ENCODE data around the gene CTU2. TPM values are rescaled to one million over a fixed set of nuclear protein-coding genes. Genes with fewer than 3 reads are reported as not detected.

CTU2 gene
- total RNA-seq, 2 experiments from 2014 or later: 38.0 to 41.6 TPM

- CTCF ChIA-PET: interaction anchor here (1.0 to 6.6 kb wide), 7 partner anchors 9 to 67 kb away, joined by 3 to 69 read pairs (median 5); partner anchors contain the start of genes APRT and PIEZO1
- DNase-seq: no peak
- POLR2A ChIA-PET: interaction anchor here (1.5 to 1.6 kb wide), 2 partner anchors 37 to 38 kb away, joined by 3 to 6 read pairs; no protein-coding TSS in a partner anchor
- H3K4me1 Mint-ChIP-seq (ENCODE audit: low read depth): peaks cover 30% of the 10 kb centered on the region
- no peaks in the 10 kb centered on the region for H3K36me3 Mint-ChIP-seq
- H3K9me3 Mint-ChIP-seq: no peaks in the 10 kb centered on the region
- intact Hi-C loops (cut with micrococcal nuclease): loop anchor here (1.0 to 5.0 kb wide), 2 partner anchors 37 to 43 kb away; no protein-coding TSS in a partner anchor
- no peaks in the 10 kb centered on the region for H3K27me3 Mint-ChIP-seq
- H3K4me3 Mint-ChIP-seq: no peak overlapping the region
- no peak overlapping the region for H3K27ac Mint-ChIP-seq
These were observed 38.5 kb downstream of the CTU2 start for GRCh38 chr16:88744577-88745521.

- ChIA-PET POLR2A (interaction anchor here (1.5 kb wide), 1 partner anchor 35 kb away, joined by 3 read pairs; no protein-coding TSS in a partner anchor), CTCF (interaction anchor here (1.0 to 6.6 kb wide), 7 partner anchors 7 to 107 kb away, joined by 3 to 69 read pairs (median 5); partner anchors contain the start of gene PIEZO1)
- Mint-ChIP-seq H3K4me3 (no peak overlapping the region), H3K27me3 (no peaks in the 10 kb centered on the region), H3K36me3 (peaks cover under 1% of the 10 kb centered on the region), H3K4me1 (ENCODE audit: low read depth) (peaks cover 30% of the 10 kb centered on the region), H3K27ac (peak overlapping the region; percentile 18), H3K9me3 (no peaks in the 10 kb centered on the region)
- DNase-seq: no peak
- intact Hi-C loops (cut with micrococcal nuclease): loop anchor here (5.0 kb wide), 1 partner anchor 44 kb away; no protein-coding TSS in a partner anchor
These were observed 40.2 kb downstream of the CTU2 start for GRCh38 chr16:88746506-88746905.

GRCh38 chr16:88747588-88748301 lies 41.4 kb downstream of the CTU2 start:
- ChIA-PET CTCF (interaction anchor here (1.4 to 6.6 kb wide), 4 partner anchors 12 to 106 kb away, joined by 3 to 69 read pairs (median 32); partner anchors contain the start of gene PIEZO1), POLR2A (interaction anchor here (0.7 kb wide), 1 partner anchor 19 kb away, joined by 4 read pairs; no protein-coding TSS in a partner anchor)
- peaks cover 4% of the 10 kb centered on the region for H3K36me3 Mint-ChIP-seq
- intact Hi-C loops (cut with micrococcal nuclease): loop anchor here (5.0 kb wide), 1 partner anchor 45 kb away; no protein-coding TSS in a partner anchor
- no peak overlapping the region for H3K4me3 Mint-ChIP-seq
- no peaks in the 10 kb centered on the region for H3K9me3 Mint-ChIP-seq
- peak overlapping the region; percentile 28 for H3K27ac Mint-ChIP-seq
- peak; percentile 73 for DNase-seq
- peaks cover 30% of the 10 kb centered on the region for H3K4me1 Mint-ChIP-seq (ENCODE audit: low read depth)
- H3K27me3 Mint-ChIP-seq: no peaks in the 10 kb centered on the region

- DNase-seq: no peak
- Mint-ChIP-seq H3K27me3 (no peaks in the 10 kb centered on the region), H3K36me3 (peaks cover 4% of the 10 kb centered on the region), H3K4me3 (no peak overlapping the region), H3K4me1 (ENCODE audit: low read depth) (peaks cover 30% of the 10 kb centered on the region), H3K9me3 (no peaks in the 10 kb centered on the region), H3K27ac (peak overlapping the region; percentile 28)
- POLR2A ChIA-PET: interaction anchor here (0.7 kb wide), 1 partner anchor 19 kb away, joined by 4 read pairs; no protein-coding TSS in a partner anchor
- CTCF ChIA-PET: interaction anchor here (3.8 to 6.6 kb wide), 2 partner anchors 12 to 34 kb away, joined by 52 to 69 read pairs; partner anchors contain the start of gene PIEZO1
- intact Hi-C loops (cut with micrococcal nuclease): loop anchor here (5.0 kb wide), 1 partner anchor 46 kb away; no protein-coding TSS in a partner anchor
These were observed 42.1 kb downstream of the CTU2 start for GRCh38 chr16:88748364-88748763.

- no peaks in the 10 kb centered on the region for H3K9me3 Mint-ChIP-seq
- DNase-seq: no peak
- peaks cover 4% of the 10 kb centered on the region for H3K36me3 Mint-ChIP-seq
- peaks cover 25% of the 10 kb centered on the region for H3K4me1 Mint-ChIP-seq (ENCODE audit: low read depth)
- H3K4me3 Mint-ChIP-seq: no peak overlapping the region
- H3K27ac Mint-ChIP-seq: no peak overlapping the region
- no peaks in the 10 kb centered on the region for H3K27me3 Mint-ChIP-seq
- ChIA-PET CTCF (no interaction called here), POLR2A (no interaction called here)
- intact Hi-C loops (cut with micrococcal nuclease): loop anchor here (5.0 kb wide), 1 partner anchor 47 kb away; no protein-coding TSS in a partner anchor
These were observed 43.1 kb downstream of the CTU2 start for GRCh38 chr16:88749358-88749757.

- Mint-ChIP-seq H3K27me3 (no peaks in the 10 kb centered on the region), H3K27ac (no peak overlapping the region), H3K9me3 (no peaks in the 10 kb centered on the region), H3K36me3 (peaks cover 4% of the 10 kb centered on the region), H3K4me1 (ENCODE audit: low read depth) (peaks cover 13% of the 10 kb centered on the region), H3K4me3 (no peak overlapping the region)
- CTCF ChIA-PET: interaction anchor here (2.0 kb wide), 1 partner anchor 13 kb away, joined by 8 read pairs; no protein-coding TSS in a partner anchor
- POLR2A ChIA-PET: no interaction called here
- no peak for DNase-seq
- intact Hi-C loops (cut with micrococcal nuclease): no loop called here
These were observed 44.6 kb downstream of the CTU2 start for GRCh38 chr16:88750854-88751253.

- H3K27me3 Mint-ChIP-seq: no peaks in the 10 kb centered on the region
These were observed 46.2 kb downstream of the CTU2 start for GRCh38 chr16:88752386-88753002.

GRCh38 chr16:88753191-88753590 lies 46.9 kb downstream of the CTU2 start:
- ChIA-PET POLR2A (interaction anchor here (0.6 kb wide), 1 partner anchor 58 kb away, joined by 3 read pairs; no protein-coding TSS in a partner anchor), CTCF (interaction anchor here (1.4 to 1.6 kb wide), 2 partner anchors 8 to 16 kb away, joined by 5 read pairs; no protein-coding TSS in a partner anchor)
- intact Hi-C loops (cut with micrococcal nuclease): no loop called here
- peaks cover 4% of the 10 kb centered on the region for H3K36me3 Mint-ChIP-seq
- H3K27me3 Mint-ChIP-seq: no peaks in the 10 kb centered on the region
- H3K9me3 Mint-ChIP-seq: no peaks in the 10 kb centered on the region
- no peak overlapping the region for H3K4me3 Mint-ChIP-seq
- no peak for DNase-seq
- no peak overlapping the region for H3K27ac Mint-ChIP-seq
- H3K4me1 Mint-ChIP-seq (ENCODE audit: low read depth): peaks cover 6% of the 10 kb centered on the region

More at GRCh38 chr16:88752386-88753002, 46.2 kb downstream of the CTU2 start:
- CTCF ChIA-PET: interaction anchor here (2.0 kb wide), 1 partner anchor 15 kb away, joined by 8 read pairs; no protein-coding TSS in a partner anchor
- no peak for DNase-seq
- Mint-ChIP-seq H3K9me3 (no peaks in the 10 kb centered on the region), H3K4me3 (no peak overlapping the region), H3K36me3 (peaks cover 4% of the 10 kb centered on the region), H3K4me1 (ENCODE audit: low read depth) (peaks cover 7% of the 10 kb centered on the region), H3K27ac (no peak overlapping the region)
- POLR2A ChIA-PET: no interaction called here
- intact Hi-C loops (cut with micrococcal nuclease): no loop called here

- CTCF ChIA-PET: interaction anchor here (1.4 to 1.6 kb wide), 2 partner anchors 8 to 16 kb away, joined by 5 read pairs; no protein-coding TSS in a partner anchor
- H3K27ac Mint-ChIP-seq: no peak overlapping the region
- DNase-seq: no peak
- peaks cover 4% of the 10 kb centered on the region for H3K36me3 Mint-ChIP-seq
- POLR2A ChIA-PET: interaction anchor here (0.6 kb wide), 1 partner anchor 58 kb away, joined by 3 read pairs; no protein-coding TSS in a partner anchor
- no peaks in the 10 kb centered on the region for H3K9me3 Mint-ChIP-seq
- peaks cover 10% of the 10 kb centered on the region for H3K4me1 Mint-ChIP-seq (ENCODE audit: low read depth)
- intact Hi-C loops (cut with micrococcal nuclease): no loop called here
- no peak overlapping the region for H3K4me3 Mint-ChIP-seq
- no peaks in the 10 kb centered on the region for H3K27me3 Mint-ChIP-seq
These were observed 47.3 kb downstream of the CTU2 start for GRCh38 chr16:88753602-88754001.

- ChIA-PET POLR2A (no interaction called here), CTCF (interaction anchor here (1.4 to 1.6 kb wide), 3 partner anchors 9 to 17 kb away, joined by 5 to 6 read pairs (median 5); no protein-coding TSS in a partner anchor)
These were observed 48.0 kb downstream of the CTU2 start for GRCh38 chr16:88754109-88754911.

More at GRCh38 chr16:88754109-88754911, 48.0 kb downstream of the CTU2 start:
- DNase-seq: no peak
- Mint-ChIP-seq H3K36me3 (peaks cover 4% of the 10 kb centered on the region), H3K27me3 (no peaks in the 10 kb centered on the region), H3K9me3 (no peaks in the 10 kb centered on the region), H3K4me1 (ENCODE audit: low read depth) (peaks cover 17% of the 10 kb centered on the region), H3K27ac (no peak overlapping the region), H3K4me3 (no peak overlapping the region)
- intact Hi-C loops (cut with micrococcal nuclease): no loop called here
